NB4 (cell line): Measurements from ENCODE around the gene TAS2R50.

Experiments
- DNase-seq: peaks from one replicate; pipeline ENCODE4 v3.0.0; 2010; ENCODE audit warnings: low read depth
- H3K4me3 ChIP-seq: one replicate; pipeline ENCODE4 v1.5.1; 2011; ENCODE audit warnings: mild to moderate bottlenecking, low read depth, low read length, moderate library complexity
- MYC ChIP-seq: IDR thresholded peaks from 2 replicates; pipeline ENCODE4 v1.6.1; 2011; ENCODE audit warnings: low read depth, low read length
- POLR2A ChIP-seq: IDR thresholded peaks from 2 replicates; pipeline ENCODE4 v1.6.1; 2011; ENCODE audit warnings: mild to moderate bottlenecking; ENCODE audit not compliant: insufficient read length; ENCODE audit errors: extremely low read depth
- TF ChIP-seq, protein P1 (sequence below): IDR thresholded peaks from one replicate; pipeline ENCODE4 v1.5.1; 2012; ENCODE audit warnings: low read depth, low read length
- TF ChIP-seq, protein P2 (sequence below): IDR thresholded peaks from 2 replicates; pipeline ENCODE4 v1.6.1; 2011; ENCODE audit warnings: low read depth, low read length

The TAS2R50 gene

DNA sequence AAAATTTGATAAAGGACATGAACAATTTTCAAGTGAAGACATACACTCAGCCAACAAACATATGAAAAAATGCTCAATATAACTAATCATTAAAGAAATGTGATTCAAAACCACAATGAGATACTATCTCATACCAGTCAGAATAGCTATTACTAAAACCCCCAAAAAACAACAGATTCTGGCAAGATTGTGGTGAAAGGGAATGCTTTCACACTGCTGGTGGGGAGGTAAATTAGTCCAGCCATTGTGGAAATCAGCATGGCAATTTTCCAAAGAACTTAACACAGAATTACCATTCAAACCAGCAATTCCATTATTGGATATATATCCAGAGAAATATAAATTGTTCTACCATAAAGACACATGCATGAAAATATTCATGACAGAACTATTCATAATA, 29.0 kb downstream of the TAS2R50 start:
- TF ChIP-seq, protein P1, sequence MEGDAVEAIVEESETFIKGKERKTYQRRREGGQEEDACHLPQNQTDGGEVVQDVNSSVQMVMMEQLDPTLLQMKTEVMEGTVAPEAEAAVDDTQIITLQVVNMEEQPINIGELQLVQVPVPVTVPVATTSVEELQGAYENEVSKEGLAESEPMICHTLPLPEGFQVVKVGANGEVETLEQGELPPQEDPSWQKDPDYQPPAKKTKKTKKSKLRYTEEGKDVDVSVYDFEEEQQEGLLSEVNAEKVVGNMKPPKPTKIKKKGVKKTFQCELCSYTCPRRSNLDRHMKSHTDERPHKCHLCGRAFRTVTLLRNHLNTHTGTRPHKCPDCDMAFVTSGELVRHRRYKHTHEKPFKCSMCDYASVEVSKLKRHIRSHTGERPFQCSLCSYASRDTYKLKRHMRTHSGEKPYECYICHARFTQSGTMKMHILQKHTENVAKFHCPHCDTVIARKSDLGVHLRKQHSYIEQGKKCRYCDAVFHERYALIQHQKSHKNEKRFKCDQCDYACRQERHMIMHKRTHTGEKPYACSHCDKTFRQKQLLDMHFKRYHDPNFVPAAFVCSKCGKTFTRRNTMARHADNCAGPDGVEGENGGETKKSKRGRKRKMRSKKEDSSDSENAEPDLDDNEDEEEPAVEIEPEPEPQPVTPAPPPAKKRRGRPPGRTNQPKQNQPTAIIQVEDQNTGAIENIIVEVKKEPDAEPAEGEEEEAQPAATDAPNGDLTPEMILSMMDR = no peak
- TF ChIP-seq, protein P2, sequence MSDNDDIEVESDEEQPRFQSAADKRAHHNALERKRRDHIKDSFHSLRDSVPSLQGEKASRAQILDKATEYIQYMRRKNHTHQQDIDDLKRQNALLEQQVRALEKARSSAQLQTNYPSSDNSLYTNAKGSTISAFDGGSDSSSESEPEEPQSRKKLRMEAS = no peak
- TF ChIP-seq POLR2A = no peak
- TF ChIP-seq MYC = no peak
- no peak for DNase-seq
- no peak overlapping the region for H3K4me3 ChIP-seq

DNA sequence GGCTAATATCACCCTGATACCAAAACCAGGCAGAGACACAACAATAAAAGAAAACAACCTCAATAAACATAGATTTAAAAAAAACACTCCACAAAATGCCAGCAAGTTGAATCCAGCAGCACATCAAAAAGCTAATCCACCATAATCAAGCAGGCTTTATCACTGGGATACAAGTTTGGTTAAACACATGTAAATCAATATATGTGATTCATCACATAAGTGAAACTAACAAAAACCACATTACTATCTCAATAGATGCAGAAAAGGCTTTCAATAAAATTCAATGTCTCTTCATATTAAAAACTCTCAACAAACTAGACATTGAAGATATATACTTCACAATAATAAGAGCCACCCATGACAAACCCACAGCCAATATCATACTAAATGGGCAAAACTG, 30.6 kb downstream of the TAS2R50 start:
- TF ChIP-seq POLR2A (no peak), MYC (no peak)
- TF ChIP-seq, protein P2 = no peak
- TF ChIP-seq, protein P1 = no peak
- H3K4me3 ChIP-seq = no peak overlapping the region
- DNase-seq = no peak

DNA sequence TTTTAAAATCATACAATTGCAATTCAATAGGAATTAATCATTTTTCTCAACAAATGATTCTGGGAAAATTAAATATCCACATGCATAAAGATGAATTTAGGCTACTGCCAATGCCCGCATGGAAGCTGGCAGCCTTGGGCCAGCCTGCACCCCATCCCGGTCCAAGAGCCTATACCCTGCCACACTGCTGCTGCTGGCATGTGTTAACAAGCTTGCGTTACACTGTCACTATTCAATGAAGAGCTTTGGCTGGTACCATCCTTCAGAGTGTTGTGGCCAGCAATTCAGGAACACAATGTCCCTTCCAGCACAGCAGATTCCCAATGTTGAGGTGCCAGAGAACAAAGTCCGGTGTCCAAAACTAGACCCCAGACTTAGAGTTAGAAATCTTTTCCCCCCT, 34.1 kb downstream of the TAS2R50 start:
- TF ChIP-seq, protein P1 = no peak
- TF ChIP-seq, protein P2 = no peak
- TF ChIP-seq POLR2A (no peak), MYC (no peak)
- DNase-seq = no peak
- H3K4me3 ChIP-seq = no peak overlapping the region

DNA sequence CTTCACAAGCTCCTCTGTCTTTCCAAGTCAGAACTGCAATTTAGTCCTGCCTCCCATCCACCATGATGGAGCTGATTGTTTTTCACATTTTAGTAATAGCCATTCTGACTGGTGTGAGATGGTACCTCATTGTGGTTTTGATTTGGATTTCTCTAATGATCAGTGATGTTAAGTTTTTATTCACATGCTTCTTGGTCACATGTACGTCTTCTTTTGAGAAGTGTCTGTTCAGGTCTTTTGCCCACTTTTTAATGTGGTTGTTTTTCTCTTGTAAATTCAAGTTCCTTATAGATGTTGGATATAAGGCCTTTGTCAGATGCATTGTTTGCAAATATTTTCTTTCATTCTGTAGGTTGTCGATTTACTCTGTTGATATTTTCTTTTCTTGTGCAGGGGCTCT, 43.5 kb downstream of the TAS2R50 start:
- TF ChIP-seq POLR2A (no peak), MYC (no peak)
- TF ChIP-seq, protein P1 = no peak
- TF ChIP-seq, protein P2 = no peak
- DNase-seq = no peak
- H3K4me3 ChIP-seq = no peak overlapping the region

DNA sequence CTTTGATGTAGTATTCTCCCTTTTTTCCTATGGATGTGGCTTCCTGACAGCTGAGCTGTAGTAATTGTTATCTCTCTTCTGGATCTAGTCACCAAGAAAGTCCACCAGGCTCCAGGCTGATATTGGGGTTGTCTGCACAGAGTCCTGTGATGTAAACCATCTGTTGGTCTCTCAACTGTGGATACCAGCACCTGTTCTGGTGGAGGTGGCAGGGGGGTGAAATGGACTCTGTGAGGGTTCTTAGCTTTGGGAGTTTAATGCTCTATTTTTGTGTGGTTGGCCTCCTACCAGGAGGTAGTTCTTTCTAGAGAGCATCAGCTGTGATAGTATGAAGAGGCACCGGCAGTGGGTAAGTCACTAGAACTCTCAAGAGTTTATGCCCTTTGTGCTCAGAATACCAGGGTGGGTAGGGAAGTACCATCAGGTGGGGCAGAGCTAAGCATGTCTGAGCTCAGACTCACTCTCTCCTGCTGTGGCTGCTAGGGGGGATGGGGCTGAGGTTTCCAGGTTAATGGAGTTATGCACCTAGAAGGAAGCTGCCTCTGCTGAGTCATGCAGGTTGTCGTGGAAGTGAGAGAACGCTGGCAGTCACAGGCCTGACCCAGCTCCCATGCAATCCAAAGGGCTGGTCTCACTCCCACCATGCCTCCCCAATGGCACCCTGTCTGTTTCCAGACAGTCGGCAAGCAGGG, 44.6 kb downstream of the TAS2R50 start:
- H3K4me3 ChIP-seq = no peak overlapping the region
- no peak for DNase-seq
- TF ChIP-seq, protein P2 = no peak
- TF ChIP-seq, protein P1 = no peak
- TF ChIP-seq MYC (no peak), POLR2A (no peak)
